GM18951 (cell line): ENCODE measurements around the gene AP3D1.

Source experiments
- POLR2A ChIP-seq: IDR thresholded peaks from 4 replicates; pipeline ENCODE4 v1.6.1; 2011; ENCODE audit warnings: mild to moderate bottlenecking; ENCODE audit not compliant: insufficient read length, insufficient read depth; ENCODE audit errors: extremely low read depth
- in situ Hi-C: fragments of 300-500 bp; cut with MboI; formaldehyde crosslinking; loops from one replicate; pipeline ENCODE4 v1.12.0; 2022; ENCODE audit warnings: low sequenced_read_pairs, mixed read lengths, inconsistent platforms; ENCODE audit not compliant: unreplicated experiment

The AP3D1 gene

GRCh38 chr19:2081873-2082810 is 69.2 kb downstream of the AP3D1 start:
- in situ Hi-C loops: no loop called here

DNA sequence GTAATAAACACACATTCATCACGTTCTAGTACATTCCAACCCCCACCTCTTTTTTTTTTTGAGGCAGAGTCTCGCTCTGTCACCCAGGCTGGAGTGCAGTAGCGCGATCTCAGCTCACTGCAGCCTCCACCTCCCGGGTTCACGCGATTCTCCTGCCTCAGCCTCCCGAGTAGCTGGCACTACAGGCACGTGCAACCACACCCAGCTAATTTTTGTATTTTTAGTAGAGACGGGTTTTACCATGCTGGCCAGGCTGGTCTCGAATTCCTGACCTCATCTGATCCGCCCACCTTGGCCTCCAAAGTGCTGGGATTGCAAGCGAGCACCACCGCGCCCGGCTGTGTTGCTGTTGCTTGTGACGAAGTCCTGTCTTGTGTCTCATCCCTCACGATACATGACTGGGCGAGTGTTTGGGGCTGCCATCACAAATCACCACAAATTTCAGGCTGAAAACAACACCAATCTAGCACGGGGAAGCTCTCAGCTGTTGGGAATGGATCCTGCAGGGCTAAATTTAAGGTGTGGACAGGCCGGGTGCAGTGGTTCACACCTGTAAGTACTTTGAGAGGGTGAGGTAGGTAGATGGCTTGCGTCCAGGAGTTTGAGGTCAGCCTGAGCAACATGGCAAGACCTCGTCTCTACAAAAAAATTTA is 70.9 kb downstream of the AP3D1 start:
- in situ Hi-C loops: no loop called here
- TF ChIP-seq POLR2A: no peak

More at GRCh38 chr19:2081873-2082810, 69.2 kb downstream of the AP3D1 start:
- TF ChIP-seq POLR2A: peak; percentile 46

- in situ Hi-C loops: no loop called here
- TF ChIP-seq POLR2A: no peak
These were observed 71.5 kb downstream of the AP3D1 start for GRCh38 chr19:2079865-2080301.

DNA sequence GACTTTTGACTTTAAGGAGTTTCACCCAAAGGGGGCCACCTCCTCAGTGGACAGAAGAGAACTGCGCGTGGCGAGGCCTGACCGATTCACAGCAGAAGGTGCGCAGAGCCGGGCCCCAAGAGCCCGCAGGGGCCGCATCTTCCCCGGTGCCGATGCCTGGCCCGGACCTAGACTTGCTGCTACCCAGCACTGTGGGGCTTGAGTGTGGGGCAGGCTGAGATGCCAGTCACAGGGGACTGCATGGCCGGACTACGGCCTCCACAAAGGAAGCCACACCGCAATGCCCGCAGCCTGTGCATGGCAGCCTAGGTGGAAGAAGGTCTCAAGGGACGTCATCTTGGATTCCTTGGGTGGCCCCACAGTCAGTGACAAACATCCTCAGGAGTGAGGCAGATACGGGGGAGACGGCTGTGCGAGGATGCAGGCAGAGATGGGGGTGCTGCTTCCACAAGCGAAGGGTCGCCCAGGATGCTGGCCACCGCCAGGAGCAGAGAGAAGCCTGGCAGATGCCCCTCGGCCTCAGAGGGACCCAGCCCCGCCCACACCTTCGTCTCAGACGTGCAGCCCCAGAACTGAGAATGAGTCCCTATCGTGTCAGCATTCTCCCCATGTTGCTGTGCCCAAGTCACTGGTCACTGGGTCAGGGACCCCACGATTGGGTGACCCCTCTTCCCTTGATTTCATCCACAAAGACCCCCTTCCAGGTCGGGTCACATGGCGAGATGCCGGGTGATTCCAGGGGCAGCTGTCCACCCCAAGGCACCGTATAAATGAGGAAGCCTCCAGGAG is 72.1 kb downstream of the AP3D1 start:
- in situ Hi-C loops: no loop called here
- TF ChIP-seq POLR2A: no peak

DNA sequence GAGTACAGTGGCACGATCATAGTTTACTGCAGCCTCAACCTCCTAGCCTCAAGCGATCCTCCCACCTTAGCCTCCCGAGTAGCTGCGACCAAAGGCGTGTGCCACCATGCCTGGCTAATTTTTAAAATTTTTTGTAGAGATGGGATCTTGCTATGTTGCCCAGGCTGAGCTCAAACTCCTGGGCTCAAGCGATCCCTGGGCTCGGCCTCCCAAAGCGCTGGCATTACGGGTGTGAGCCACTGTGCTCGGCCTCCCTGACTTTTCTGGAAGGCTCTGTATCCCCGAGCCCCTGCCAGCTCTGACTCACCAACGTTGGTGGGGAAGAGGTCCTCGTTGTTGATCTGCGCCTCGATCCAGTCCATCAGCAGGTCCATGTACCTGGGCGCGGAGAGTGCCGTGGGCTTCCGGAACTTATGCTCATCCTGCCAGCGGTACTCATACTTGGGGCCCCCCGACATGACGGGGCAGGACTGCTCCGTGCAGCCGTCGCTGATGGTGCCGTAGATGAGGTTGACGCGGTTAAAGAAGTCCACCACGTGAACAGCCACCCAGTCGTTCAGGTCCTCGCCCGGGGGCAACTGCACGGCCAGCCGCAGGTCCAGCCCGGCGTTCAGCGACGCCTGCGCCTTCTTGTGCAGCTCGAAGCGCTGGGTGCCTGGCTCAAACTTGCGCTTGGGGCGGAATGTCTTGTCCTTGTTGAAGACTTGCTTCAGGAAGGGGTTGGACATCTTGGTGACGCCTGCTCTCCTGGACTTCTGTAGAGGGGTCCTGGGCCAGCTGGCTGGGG is 73.3 kb downstream of the AP3D1 start:
- in situ Hi-C loops: no loop called here
- TF ChIP-seq POLR2A: no peak

DNA sequence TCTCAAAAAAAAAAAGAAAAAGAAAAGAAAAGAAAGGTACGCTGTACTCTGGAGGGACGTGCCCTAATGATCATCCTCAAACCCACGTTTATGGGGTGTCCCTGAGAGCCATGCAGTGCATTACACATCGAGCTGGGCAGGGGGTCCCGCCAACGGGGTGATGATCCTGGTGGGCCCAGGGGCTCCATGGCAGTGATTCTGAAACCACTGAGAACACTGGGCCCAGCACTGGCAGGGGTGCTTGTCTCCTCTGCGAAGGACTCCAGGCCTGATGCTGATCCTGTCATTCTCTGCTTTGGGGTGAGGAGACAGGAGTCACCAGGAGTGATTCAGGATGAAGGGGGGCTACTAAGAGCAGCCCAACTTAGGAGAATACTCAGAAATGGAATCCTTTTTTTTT is 74.0 kb downstream of the AP3D1 start:
- in situ Hi-C loops: no loop called here

GRCh38 chr19:2076526-2076944 is 74.8 kb downstream of the AP3D1 start:
- in situ Hi-C loops: no loop called here
- TF ChIP-seq POLR2A: no peak

More for the DNA sequence above, 74.0 kb downstream of the AP3D1 start:
- no peak for TF ChIP-seq POLR2A

- in situ Hi-C loops: no loop called here
These were observed 78.4 kb downstream of the AP3D1 start for GRCh38 chr19:2072757-2073551.

GRCh38 chr19:2070986-2071673 is 80.2 kb downstream of the AP3D1 start:
- TF ChIP-seq POLR2A: no peak
- in situ Hi-C loops: no loop called here

More at GRCh38 chr19:2072757-2073551, 78.4 kb downstream of the AP3D1 start:
- no peak for TF ChIP-seq POLR2A

GRCh38 chr19:2070436-2070827 is 80.9 kb downstream of the AP3D1 start:
- in situ Hi-C loops: no loop called here
- no peak for TF ChIP-seq POLR2A
